HG02798 (cell line): ENCODE results near the gene KCNQ1.

ENCODE experiments used
- ATAC-seq: cut with Tn5 transposase; IDR thresholded peaks from one replicate; pipeline ENCODE4 v1.9.1; 2021; ENCODE audit warnings: mild to moderate bottlenecking; ENCODE audit not compliant: unreplicated experiment, poor library complexity

Gene KCNQ1

GRCh38 chr11:2531277-2531986, 86.6 kb downstream of the KCNQ1 start:
- ATAC-seq, result no peak

DNA sequence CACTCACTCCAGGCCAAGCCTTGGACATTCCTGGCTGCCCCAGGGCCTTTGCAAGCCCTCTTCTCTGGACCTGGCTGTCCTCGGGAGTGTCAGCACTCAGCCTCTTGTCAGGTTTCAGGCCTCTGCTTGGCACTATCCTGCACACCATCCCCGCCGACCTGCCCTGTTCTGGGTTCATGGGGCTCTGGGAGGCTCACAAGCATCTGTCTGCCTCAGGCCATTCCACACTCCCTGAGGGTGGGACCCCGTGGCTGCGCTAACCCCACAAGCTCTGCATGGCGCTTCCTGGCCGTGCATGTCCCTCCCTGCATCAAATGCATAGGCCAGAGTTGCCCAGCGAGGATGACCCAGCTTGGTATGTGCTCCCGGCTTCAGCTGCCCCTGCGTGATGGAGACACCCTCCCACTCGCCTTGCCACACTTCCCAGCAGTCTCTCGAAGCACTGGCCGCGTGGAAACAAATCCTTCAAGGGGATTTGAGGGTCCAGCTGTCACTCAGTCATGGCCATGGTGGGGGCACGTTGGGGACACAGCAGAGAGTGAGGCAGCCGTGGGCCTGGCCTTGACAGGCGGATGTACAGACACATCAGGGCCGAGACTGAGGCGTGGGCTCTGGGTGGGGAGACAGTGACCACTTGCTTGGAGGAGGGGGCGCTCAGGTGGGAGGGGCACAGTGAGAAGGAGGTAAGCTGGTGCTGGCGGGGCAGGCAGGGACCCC, 87.3 kb downstream of the KCNQ1 start:
- no peak for ATAC-seq

DNA sequence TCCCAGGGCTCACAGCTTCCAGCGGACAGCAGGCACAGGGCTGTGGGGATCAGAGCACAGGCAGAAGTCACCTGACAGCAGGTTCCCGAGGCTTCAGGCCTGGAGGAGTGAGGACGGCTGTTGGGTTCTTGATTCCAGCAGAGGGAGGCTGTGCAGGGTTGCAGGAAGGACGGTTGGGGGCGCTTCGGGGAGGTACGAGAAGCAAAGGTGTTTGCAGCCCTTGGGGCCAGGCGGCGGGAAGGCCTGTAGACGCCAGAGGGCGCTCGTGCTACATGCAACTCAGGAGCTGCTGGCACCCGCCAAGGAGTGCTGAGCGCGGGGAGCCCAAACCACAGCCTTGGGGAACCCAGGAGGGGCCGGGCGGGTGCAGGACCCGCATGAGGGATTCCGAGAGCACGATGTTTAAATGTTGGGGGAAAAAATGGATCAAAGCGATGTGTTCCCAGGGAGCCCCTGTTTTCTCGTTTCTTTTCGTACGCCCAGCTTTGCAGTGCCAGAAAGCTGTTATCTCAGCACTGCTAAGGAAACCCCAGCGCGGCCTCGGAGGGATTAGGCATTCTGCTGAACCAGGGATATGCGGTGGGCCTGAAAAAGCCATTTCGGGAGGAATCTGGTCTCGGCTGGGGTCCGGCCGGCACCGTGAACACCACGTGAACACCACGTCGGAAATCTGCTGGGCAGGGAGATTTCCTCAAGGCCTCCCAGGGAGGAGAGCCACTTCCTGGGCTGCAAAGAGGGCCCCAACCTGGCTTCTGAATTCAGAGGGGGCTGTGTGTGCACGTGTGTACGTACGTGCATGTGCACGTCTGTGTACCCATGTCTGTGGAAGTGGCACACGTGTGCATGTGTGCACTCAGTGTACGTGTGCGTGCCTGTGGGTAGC, 88.1 kb downstream of the KCNQ1 start:
- peak; percentile 66 for ATAC-seq

DNA sequence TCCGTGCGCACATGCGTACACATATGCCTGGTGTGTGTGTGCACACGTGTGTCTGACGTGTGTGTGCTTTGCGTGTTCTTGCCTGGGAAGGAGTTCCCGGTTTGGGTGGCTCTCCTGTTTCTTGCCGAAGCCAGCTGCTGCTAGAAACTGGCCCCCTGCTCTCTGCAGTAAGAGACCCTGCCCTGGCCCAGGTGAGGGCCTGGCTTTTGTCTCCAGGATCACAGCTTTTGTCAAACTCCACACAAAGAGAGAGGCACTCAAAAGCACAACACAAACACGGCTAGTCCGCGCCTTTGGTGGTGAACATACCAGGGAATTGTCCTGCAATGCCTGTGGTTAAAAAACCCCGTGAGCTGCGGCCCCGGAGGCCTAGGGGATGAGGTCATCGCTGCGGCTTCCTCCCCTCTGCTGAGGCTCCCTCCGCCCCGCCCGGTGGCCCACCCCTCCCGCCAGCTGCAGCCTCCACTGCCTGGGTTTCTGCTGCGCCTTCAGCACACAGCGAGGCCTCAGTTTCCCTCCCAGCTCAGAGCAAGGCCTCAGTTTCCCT, 88.9 kb downstream of the KCNQ1 start:
- no peak for ATAC-seq

- ATAC-seq, result no peak
These were observed 89.5 kb downstream of the KCNQ1 start for GRCh38 chr11:2534134-2534956.

DNA sequence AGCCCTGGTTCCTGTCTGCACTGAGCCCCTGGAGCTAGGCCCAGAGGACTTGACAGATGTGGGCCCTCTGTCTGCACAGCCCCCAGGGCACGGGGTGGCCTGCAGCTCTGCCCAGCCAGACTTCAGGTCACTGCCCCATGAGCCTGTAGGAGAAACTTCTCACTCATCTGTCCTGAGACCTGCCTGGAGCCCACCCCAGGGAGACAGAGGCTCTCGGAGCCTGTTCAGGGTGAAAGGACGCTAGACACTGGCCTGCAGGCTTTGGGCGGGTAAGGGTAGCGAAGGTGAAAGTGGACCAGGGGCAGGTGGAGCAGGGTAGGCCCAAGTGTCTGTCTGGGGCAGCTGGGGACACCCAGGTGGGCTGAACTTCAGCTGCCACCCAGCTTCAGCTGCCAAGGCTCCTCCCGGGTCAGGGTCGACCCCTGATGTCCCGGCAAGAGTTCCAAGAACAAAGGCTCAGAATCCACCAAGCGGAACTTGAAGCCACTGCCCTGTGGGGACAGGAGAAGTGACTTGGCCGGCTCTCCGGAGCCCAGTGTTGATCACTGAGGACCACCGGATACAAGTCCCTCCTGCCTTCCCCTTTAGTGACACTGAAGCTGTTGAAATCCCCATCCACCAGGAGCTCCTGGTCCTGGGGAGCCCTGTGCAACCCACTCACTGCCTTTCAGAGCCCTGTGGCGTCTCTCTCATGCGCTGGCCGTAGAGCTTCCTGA, 90.3 kb downstream of the KCNQ1 start:
- no peak for ATAC-seq

- ATAC-seq, result no peak
These were observed 91.0 kb downstream of the KCNQ1 start for GRCh38 chr11:2535673-2536439.

GRCh38 chr11:2536440-2536989, 91.7 kb downstream of the KCNQ1 start:
- ATAC-seq, result no peak

GRCh38 chr11:2537010-2537705, 92.3 kb downstream of the KCNQ1 start:
- no peak for ATAC-seq

- no peak for ATAC-seq
These were observed 93.3 kb downstream of the KCNQ1 start for GRCh38 chr11:2537896-2538724.

DNA sequence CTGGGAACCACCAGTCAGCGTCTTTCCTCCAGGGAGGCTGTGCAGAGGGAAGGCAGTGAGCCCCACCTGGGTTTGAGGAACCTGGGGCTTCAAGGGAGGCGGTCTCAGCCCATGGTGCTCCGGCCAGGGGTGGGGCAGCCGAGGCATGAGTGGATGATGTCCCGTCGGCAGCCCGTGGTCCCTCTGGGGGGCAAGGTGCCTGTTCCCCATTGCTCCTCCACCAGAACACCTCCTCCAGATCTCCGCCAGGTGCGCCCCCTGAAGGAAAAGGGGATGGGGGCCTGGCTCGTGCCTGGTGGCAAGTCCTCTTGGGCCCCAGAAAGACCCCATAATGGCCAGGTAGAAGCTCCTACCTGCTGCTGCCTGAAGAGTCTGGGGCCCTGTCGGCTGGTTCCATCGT, 94.1 kb downstream of the KCNQ1 start:
- no peak for ATAC-seq

DNA sequence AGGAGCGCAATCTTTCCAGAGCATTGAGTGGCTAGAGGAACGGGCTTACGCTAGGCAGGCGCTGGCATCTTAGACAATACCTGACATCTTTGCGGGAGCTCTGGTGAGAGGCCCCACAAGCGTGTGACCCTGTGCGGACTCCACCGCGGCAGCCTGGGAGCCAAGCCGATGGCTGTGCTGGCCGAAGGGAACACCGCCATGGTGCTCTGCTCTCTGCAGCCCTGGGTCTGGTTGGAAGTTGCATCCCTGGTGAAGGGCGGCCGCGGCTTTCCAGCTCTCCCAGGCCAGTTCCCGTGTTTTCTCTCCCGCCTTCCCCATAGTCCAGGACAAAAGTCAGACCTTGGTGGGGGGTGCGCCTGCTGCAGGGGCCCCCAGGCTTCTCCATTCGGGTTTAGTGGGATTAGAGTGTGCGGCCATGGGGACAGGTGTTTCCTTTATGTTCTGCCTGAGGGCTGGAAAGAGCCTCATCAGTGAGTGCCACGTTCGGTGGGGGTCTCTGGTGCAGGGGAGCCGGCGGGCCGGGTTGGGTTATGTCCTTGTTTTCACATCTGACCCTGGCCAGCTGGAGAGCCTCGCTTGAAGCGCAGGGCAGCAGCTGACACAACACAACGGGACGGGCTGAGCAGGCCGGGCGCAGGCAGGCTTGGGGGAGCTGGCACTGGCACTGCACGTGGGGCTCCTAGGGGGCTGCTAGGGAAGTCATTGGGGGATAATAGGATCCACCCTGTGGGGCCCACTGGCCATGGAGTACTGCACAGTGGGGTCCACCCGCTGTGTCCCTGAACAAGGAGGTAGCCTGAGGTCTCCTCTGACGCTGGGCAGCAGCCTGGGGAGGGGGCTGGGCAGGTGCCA, 94.8 kb downstream of the KCNQ1 start:
- no peak for ATAC-seq

- no peak for ATAC-seq
These were observed 95.6 kb downstream of the KCNQ1 start for GRCh38 chr11:2540223-2540991.

GRCh38 chr11:2540992-2541680, 96.3 kb downstream of the KCNQ1 start:
- ATAC-seq, result no peak
